Naive thymus-derived CD4-positive, alpha-beta T cell (primary cell): ENCODE measurements around the gene C17orf107. TPM values are rescaled to one million over a fixed set of nuclear protein-coding genes. Genes with fewer than 3 reads are reported as not detected.

Experiments
- ATAC-seq: fragments of 150-1000 bp; cut with Tn5 transposase; 2 replicates; pipeline ENCODE4 v1.10.0; 2021; ENCODE audit warnings: mild to moderate bottlenecking, moderate library complexity
- CTCF ChIA-PET: fragments of 350-600 bp; sonication (Branson Sonifier 250); formaldehyde crosslinking; loops from one replicate; lab custom pipeline; 2021; ENCODE audit warnings: antibody characterized with exemption; lab: Charles Lee
- POLR2A ChIA-PET: fragments of 350-600 bp; sonication (Branson Sonifier 250); formaldehyde crosslinking; loops from one replicate; lab custom pipeline; 2021; ENCODE audit warnings: antibody characterized with exemption, inconsistent platforms; lab: Charles Lee
- DNase-seq, 9 donors: peaks; one replicate each; pipeline versions ENCODE4 v3.0.0 to v3.0.0-alpha.2; 2020 to 2022; ENCODE audit warnings: mixed read lengths in 1 of 9
- H3K27ac ChIP-seq: one replicate; pipeline ENCODE4 v1.7.0; 2013; ENCODE audit warnings: mild to moderate bottlenecking, low read depth, low read length, moderate library complexity
- H3K27me3 ChIP-seq, 2 donors: one replicate each; pipeline ENCODE4 v1.7.0; 2013; ENCODE audit warnings: low read length in 2 of 2, mild to moderate bottlenecking in 2 of 2, moderate library complexity in 2 of 2; ENCODE audit not compliant: control insufficient read depth in 2 of 2, insufficient read depth in 2 of 2
- H3K36me3 ChIP-seq, 3 experiments: 1 replicate in 2 of 3; 2 replicates in 1 of 3; pipeline ENCODE4 v1.7.0; 2013; ENCODE audit warnings: low read length in 3 of 3, mild to moderate bottlenecking in 3 of 3, moderate library complexity in 1 of 3; ENCODE audit not compliant: insufficient read depth in 3 of 3, control insufficient read depth in 2 of 3
- H3K4me1 ChIP-seq, 2 donors: one replicate each; pipeline ENCODE4 v1.7.0; 2013; ENCODE audit warnings: low read length in 2 of 2, mild to moderate bottlenecking in 2 of 2, moderate library complexity in 1 of 2; ENCODE audit not compliant: control insufficient read depth in 2 of 2, insufficient read depth in 2 of 2
- H3K4me3 ChIP-seq: 2 replicates; pipeline ENCODE4 v1.7.0; 2013; ENCODE audit warnings: mild to moderate bottlenecking, low read length
- H3K9me3 ChIP-seq, 3 experiments: 1 replicate in 2 of 3; 2 replicates in 1 of 3; pipeline ENCODE4 v1.7.0; 2013; ENCODE audit warnings: low read length in 3 of 3; ENCODE audit not compliant: control insufficient read depth in 2 of 3
- H3K27ac Mint-ChIP-seq, 9 donors: one replicate each; pipeline ENCODE4 v1.8.0; 2020 to 2022; ENCODE audit warnings: mixed read lengths in 9 of 9, mild to moderate bottlenecking in 8 of 9, moderate library complexity in 5 of 9, inconsistent platforms in 2 of 9
- H3K27me3 Mint-ChIP-seq, 5 donors: one replicate each; pipeline ENCODE4 v1.8.0; 2021 to 2022; ENCODE audit warnings: mixed read lengths in 5 of 5, mild to moderate bottlenecking in 1 of 5
- H3K36me3 Mint-ChIP-seq, 5 donors: one replicate each; pipeline ENCODE4 v1.8.0; 2020 to 2022; ENCODE audit warnings: mixed read lengths in 5 of 5, mild to moderate bottlenecking in 3 of 5, inconsistent platforms in 1 of 5
- H3K4me1 Mint-ChIP-seq, 7 donors: one replicate each; pipeline ENCODE4 v1.8.0; 2020 to 2022; ENCODE audit warnings: mixed read lengths in 7 of 7, mild to moderate bottlenecking in 3 of 7, inconsistent platforms in 1 of 7
- H3K4me3 Mint-ChIP-seq, 10 donors: one replicate each; pipeline ENCODE4 v1.8.0; 2020 to 2022; ENCODE audit warnings: mild to moderate bottlenecking in 10 of 10, mixed read lengths in 10 of 10, moderate library complexity in 6 of 10, inconsistent platforms in 2 of 10
- H3K9me3 Mint-ChIP-seq, 11 donors: one replicate each; pipeline ENCODE4 v1.8.0; 2020 to 2022; ENCODE audit warnings: mixed read lengths in 11 of 11, mild to moderate bottlenecking in 4 of 11, inconsistent platforms in 1 of 11, moderate library complexity in 1 of 11
- intact Hi-C, 2 donors: fragments of 100-400 bp; cut with micrococcal nuclease; formaldehyde crosslinking; loops; one replicate each; pipeline ENCODE4 v1.15.1; 2023
- polyA plus RNA-seq, 2 donors: library from polyadenylated mRNA; unstranded; fragments of 300-500 nt; fragmentation: Illumina TruSeq; gene quantifications; one replicate each; pipeline ENCODE4 v1.2.3, GENCODE V29; 2021
- total RNA-seq, 6 experiments: library from RNA in 5 of 6; stranded (reverse) in 5 of 6; gene quantifications; 1 replicate in 5 of 6; 2 replicates in 1 of 6; pipeline ENCODE4 v1.2.3 and lab custom pipeline; 2021 to 2026

C17orf107 gene
- total and polyA plus RNA-seq, 7 experiments from 2014 or later = 0.82 to 37.2 (median 5.5) TPM

- intact Hi-C loops = loop anchor here (1.0 to 10.0 kb wide), 11 partner anchors 18 to 1705 kb away; partner anchors contain the start of genes INCA1 (in 2 of the 2), KIF1C (in 2 of the 2), NUP88 (in 2 of the 2) and ZNF594 (in 2 of the 2)
- H3K36me3 ChIP-seq = peaks cover 5 to 31% (median 16%) of the 10 kb centered on the region in 3 experiments
- H3K27ac Mint-ChIP-seq = peak overlapping the region; percentile 83 to 98 (median 88)
- DNase-seq (peak; percentile 59 to 82 (median 79)), ATAC-seq (peak; percentile 62)
- H3K27me3 ChIP-seq = no peaks in the 10 kb centered on the region
- peak overlapping the region; percentile 83 to 100 (median 96) for H3K4me3 Mint-ChIP-seq
- H3K36me3 Mint-ChIP-seq = peaks cover 5 to 31% (median 18%) of the 10 kb centered on the region in 5 donors
- H3K27ac ChIP-seq = peak overlapping the region; percentile 89
- peaks cover 0 to 2% (median 0%) of the 10 kb centered on the region in 5 donors for H3K27me3 Mint-ChIP-seq
- H3K4me1 ChIP-seq = peaks cover 21 to 29% of the 10 kb centered on the region in 2 donors
- peaks cover 0 to 5% (median 0%) of the 10 kb centered on the region in 11 donors for H3K9me3 Mint-ChIP-seq
- peak overlapping the region; percentile 98 for H3K4me3 ChIP-seq
- H3K4me1 Mint-ChIP-seq = peaks cover 31 to 45% (median 38%) of the 10 kb centered on the region in 7 donors
- CTCF ChIA-PET = interaction anchor here (0.6 to 2.3 kb wide), 4 partner anchors 10 to 100 kb away, joined by 3 to 12 read pairs (median 4); partner anchors contain the start of genes RNF167, SLC25A11 and SPAG7
- POLR2A ChIA-PET = interaction anchor here (0.6 to 13.0 kb wide), 13 partner anchors 11 to 241 kb away, joined by 3 to 278 read pairs (median 7); partner anchors contain the start of genes C17orf107, CAMTA2, RNF167 and SLC25A11
- no peaks in the 10 kb centered on the region for H3K9me3 ChIP-seq
These were observed 50.2 kb downstream of the C17orf107 start for GRCh38 chr17:4949321-4950074.

GRCh38 chr17:4950075-4950745 is 50.9 kb downstream of the C17orf107 start:
- Mint-ChIP-seq H3K27ac (peak overlapping the region; percentile 70 to 93 (median 79)), H3K4me1 (peaks cover 24 to 37% (median 31%) of the 10 kb centered on the region in 7 donors), H3K9me3 (peaks cover 0 to 5% (median 0%) of the 10 kb centered on the region in 11 donors), H3K36me3 (peaks cover 5 to 24% (median 16%) of the 10 kb centered on the region in 5 donors), H3K4me3 (peak overlapping the region; percentile 74 to 100 (median 85)), H3K27me3 (peaks cover 0 to 2% (median 0%) of the 10 kb centered on the region in 5 donors)
- ChIA-PET POLR2A (interaction anchor here (0.7 to 13.0 kb wide), 6 partner anchors 9 to 78 kb away, joined by 3 to 278 read pairs (median 4); partner anchors contain the start of genes RNF167, SLC25A11 and SPAG7), CTCF (interaction anchor here (0.6 to 2.3 kb wide), 2 partner anchors 12 to 99 kb away, joined by 3 to 5 read pairs; no protein-coding TSS in a partner anchor)
- Histone ChIP-seq H3K4me1 (peaks cover 14 to 22% of the 10 kb centered on the region in 2 donors), H3K36me3 (peaks cover 4 to 24% (median 12%) of the 10 kb centered on the region in 3 experiments), H3K27ac (peak overlapping the region; percentile 89), H3K9me3 (no peaks in the 10 kb centered on the region), H3K4me3 (peak overlapping the region; percentile 43), H3K27me3 (no peaks in the 10 kb centered on the region)
- ATAC-seq = peak; percentile 10
- DNase-seq = peak in 3 of 9 donors; percentile 25 to 33 (median 31)
- intact Hi-C loops = no loop called here

GRCh38 chr17:4950746-4951204 is 51.4 kb downstream of the C17orf107 start, which contains the start of gene ENO3:
Gene ENO3 (plus strand): TSS chr17:4951119. CDS start chr17:4951830, 711 bp downstream.
- H3K4me3 ChIP-seq = peak within 1 kb of the TSS; percentile 43
- H3K27me3 ChIP-seq = no peaks in the 10 kb centered on the region
- peak within 1 kb of the TSS; percentile 70 to 93 (median 79) for H3K27ac Mint-ChIP-seq
- intact Hi-C loops = no loop called here
- no peak for DNase-seq
- CTCF ChIA-PET = interaction anchor here (1.6 to 2.3 kb wide), 2 partner anchors 11 to 16 kb away, joined by 5 to 6 read pairs; partner anchors contain the start of gene SPAG7
- POLR2A ChIA-PET = interaction anchor here (0.6 to 13.0 kb wide), 7 partner anchors 9 to 77 kb away, joined by 3 to 278 read pairs (median 4); partner anchors contain the start of genes RNF167, SLC25A11 and SPAG7
- H3K4me1 Mint-ChIP-seq = peaks cover 18 to 32% (median 26%) of the 10 kb centered on the region in 7 donors
- H3K36me3 Mint-ChIP-seq = peaks cover 5 to 18% (median 11%) of the 10 kb centered on the region in 5 donors
- ATAC-seq = no peak
- H3K4me1 ChIP-seq = peaks cover 9 to 16% of the 10 kb centered on the region in 2 donors
- peaks cover 0 to 18% (median 9%) of the 10 kb centered on the region in 3 experiments for H3K36me3 ChIP-seq
- H3K9me3 ChIP-seq = no peaks in the 10 kb centered on the region
- H3K4me3 Mint-ChIP-seq = peak within 1 kb of the TSS; percentile 74 to 100 (median 85)
- peaks cover 0 to 5% (median 0%) of the 10 kb centered on the region in 11 donors for H3K9me3 Mint-ChIP-seq
- H3K27me3 Mint-ChIP-seq = no peaks in the 10 kb centered on the region
- H3K27ac ChIP-seq = peak within 1 kb of the TSS; percentile 89

GRCh38 chr17:4951486-4951885 is 52.1 kb downstream of the C17orf107 start:
- Mint-ChIP-seq H3K36me3 (peaks cover 5 to 12% (median 6%) of the 10 kb centered on the region in 5 donors), H3K27ac (peak overlapping the region in 6 of 9 donors; percentile 58 to 93 (median 78)), H3K27me3 (no peaks in the 10 kb centered on the region), H3K9me3 (peaks cover 0 to 4% (median 0%) of the 10 kb centered on the region in 11 donors), H3K4me3 (peak overlapping the region in 9 of 10 donors; percentile 21 to 100 (median 75)), H3K4me1 (peaks cover 18 to 33% (median 26%) of the 10 kb centered on the region in 7 donors)
- ChIA-PET CTCF (interaction anchor here (0.8 to 2.3 kb wide), 4 partner anchors 9 to 15 kb away, joined by 3 to 6 read pairs (median 4); partner anchors contain the start of gene SPAG7), POLR2A (interaction anchor here (0.8 to 13.0 kb wide), 6 partner anchors 8 to 77 kb away, joined by 3 to 278 read pairs (median 4); partner anchors contain the start of genes RNF167, SLC25A11 and SPAG7)
- ATAC-seq = no peak
- no peak overlapping the region for H3K27ac ChIP-seq
- no peaks in the 10 kb centered on the region for H3K9me3 ChIP-seq
- no peak overlapping the region for H3K4me3 ChIP-seq
- no peaks in the 10 kb centered on the region for H3K27me3 ChIP-seq
- H3K36me3 ChIP-seq = peaks cover 0 to 12% (median 5%) of the 10 kb centered on the region in 3 experiments
- intact Hi-C loops = no loop called here
- no peak for DNase-seq
- H3K4me1 ChIP-seq = peaks cover 7 to 10% of the 10 kb centered on the region in 2 donors
